Prostate gland (tissue), 2 donors: ENCODE results near the gene TGM4. TPM values are rescaled to one million over a fixed set of nuclear protein-coding genes. Genes with fewer than 3 reads are reported as not detected.

Experiments used
- DNase-seq: peaks from one replicate; pipeline ENCODE4 v3.0.0-alpha.2; 2019; ENCODE audit warnings: low spot score
- H3K27ac ChIP-seq, 2 donors: fragments of 200-600 bp; sonication (generic); 2 replicates each; pipeline ENCODE4 v1.5.1; 2017 to 2019
- H3K27me3 ChIP-seq: fragments of 200-600 bp; sonication (generic); replicated peaks from 2 replicates; pipeline ENCODE4 v1.5.1; 2019; ENCODE audit not compliant: insufficient read depth
- H3K36me3 ChIP-seq, 2 donors: fragments of 200-600 bp; sonication (generic); 1 replicate in 1 of 2; 2 replicates in 1 of 2; pipeline versions ENCODE4 v1.5.1 to v1.8.1; 2017 to 2019
- H3K4me1 ChIP-seq: fragments of 200-600 bp; sonication (generic); replicated peaks from 2 replicates; pipeline ENCODE4 v1.5.1; 2019
- H3K4me3 ChIP-seq, 2 donors: fragments of 200-600 bp; sonication (generic); 2 replicates each; pipeline ENCODE4 v1.5.1; 2017 to 2019
- H3K9me3 ChIP-seq: fragments of 200-600 bp; sonication (generic); 2 replicates; pipeline ENCODE4 v1.5.1; 2017
- CTCF ChIP-seq, 4 experiments: fragments of 200-600 bp in 2 of 4; fragments of 450-650 bp in 2 of 4; sonication (generic) in 2 of 4; IDR thresholded peaks; 1 replicate in 3 of 4; 2 replicates in 1 of 4; pipeline ENCODE4 v1.5.1; 2016 to 2019; ENCODE audit warnings: antibody characterized with exemption in 4 of 4, mild to moderate bottlenecking in 2 of 4, moderate library complexity in 2 of 4
- POLR2A ChIP-seq: fragments of 450-650 bp; IDR thresholded peaks from one replicate; pipeline ENCODE4 v1.6.1; 2016; ENCODE audit warnings: antibody characterized with exemption, mild to moderate bottlenecking
- POLR2AphosphoS5 ChIP-seq: sonication (generic); formaldehyde crosslinking; IDR thresholded peaks from one replicate; pipeline ENCODE4 v1.6.1; 2017; ENCODE audit warnings: antibody characterized with exemption
- WGBS: methylation state at CpG from one replicate; pipeline ENCODE4 v1.1.5; 2018; 5-methylcytosine and 5-hydroxymethylcytosine counted together
- intact Hi-C: fragments of 100-400 bp; cut with DNase I; formaldehyde crosslinking; loops from one replicate; pipeline ENCODE4 v1.14.2; 2022
- total RNA-seq, 2 donors: library from RNA; depleted of rRNA; stranded (reverse); fragments of >200 nt; gene quantifications; one replicate each; pipeline ENCODE4 v1.1.0, GENCODE V29; 2016

Gene TGM4
- total RNA-seq, 2 donors from 2014 or later: 7.4 to 2,264 TPM

GRCh38 chr3:44915702-44916438, 41.5 kb downstream of the TGM4 start:
- Histone ChIP-seq H3K4me3 (no peak overlapping the region), H3K27me3 (peaks cover under 1% of the 10 kb centered on the region), H3K36me3 (no peaks in the 10 kb centered on the region), H3K4me1 (no peaks in the 10 kb centered on the region), H3K9me3 (no peaks in the 10 kb centered on the region), H3K27ac (no peak overlapping the region)
- no peak for DNase-seq
- intact Hi-C loops: loop anchor here (10.0 kb wide), 1 partner anchor 591 kb away; no protein-coding TSS in a partner anchor
- TF ChIP-seq CTCF (IDR thresholded peaks at IDR 0.05) (no peak), POLR2AphosphoS5 (no peak), POLR2A (no peak)
- 82% methylated on average over 8 of the region's 8 CpGs for WGBS

- Histone ChIP-seq H3K9me3 (no peaks in the 10 kb centered on the region), H3K27me3 (no peaks in the 10 kb centered on the region), H3K4me1 (no peaks in the 10 kb centered on the region), H3K27ac (no peak overlapping the region), H3K4me3 (no peak overlapping the region), H3K36me3 (no peaks in the 10 kb centered on the region)
- intact Hi-C loops: loop anchor here (10.0 kb wide), 1 partner anchor 593 kb away; no protein-coding TSS in a partner anchor
- TF ChIP-seq POLR2AphosphoS5 (no peak), CTCF (IDR thresholded peaks at IDR 0.05) (no peak), POLR2A (no peak)
- WGBS: 95% methylated on average over 12 of the region's 12 CpGs
- DNase-seq: no peak
These were observed 43.7 kb downstream of the TGM4 start for GRCh38 chr3:44918087-44918486.

- no peak overlapping the region for H3K4me3 ChIP-seq
- no peaks in the 10 kb centered on the region for H3K36me3 ChIP-seq
- H3K27me3 ChIP-seq: no peaks in the 10 kb centered on the region
- H3K9me3 ChIP-seq: no peaks in the 10 kb centered on the region
- TF ChIP-seq POLR2A (no peak), POLR2AphosphoS5 (no peak), CTCF (IDR thresholded peaks at IDR 0.05) (no peak)
- H3K27ac ChIP-seq: no peak overlapping the region
- no peak for DNase-seq
- no peaks in the 10 kb centered on the region for H3K4me1 ChIP-seq
- 70% methylated on average over 6 of the region's 6 CpGs for WGBS
- intact Hi-C loops: loop anchor here (10.0 kb wide), 1 partner anchor 594 kb away; no protein-coding TSS in a partner anchor
These were observed 44.2 kb downstream of the TGM4 start for GRCh38 chr3:44918581-44918980.

- WGBS: 90% methylated on average over 3 of the region's 3 CpGs
- TF ChIP-seq POLR2AphosphoS5: no peak
- TF ChIP-seq CTCF (IDR thresholded peaks at IDR 0.05): no peak
- TF ChIP-seq POLR2A: no peak
- Histone ChIP-seq H3K4me3 (no peak overlapping the region), H3K27ac (no peak overlapping the region), H3K9me3 (no peaks in the 10 kb centered on the region), H3K4me1 (no peaks in the 10 kb centered on the region), H3K36me3 (no peaks in the 10 kb centered on the region), H3K27me3 (no peaks in the 10 kb centered on the region)
- no peak for DNase-seq
- intact Hi-C loops: no loop called here
These were observed 45.7 kb downstream of the TGM4 start for GRCh38 chr3:44920081-44920480.
